Measurements from ENCODE around the gene LARP1B. TPM values are rescaled to one million over a fixed set of nuclear protein-coding genes. Genes with fewer than 3 reads are reported as not detected.

LARP1B gene
- total RNA-seq, 2 experiments from 2014 or later, result 8.4 to 8.9 TPM

GRCh38 chr4:128162434-128162833 is 101.3 kb downstream of the LARP1B start:
- no peak for ATAC-seq (ENCODE audit: poor library complexity)

GRCh38 chr4:128163177-128164117 is 102.3 kb downstream of the LARP1B start:
- H3K27me3 Mint-ChIP-seq, result no peaks in the 10 kb centered on the region
- POLR2A ChIA-PET, result no interaction called here
- intact Hi-C loops (cut with DNase I, micrococcal nuclease), result no loop called here

More at GRCh38 chr4:128162434-128162833, 101.3 kb downstream of the LARP1B start:
- TF ChIP-seq, protein P1, sequence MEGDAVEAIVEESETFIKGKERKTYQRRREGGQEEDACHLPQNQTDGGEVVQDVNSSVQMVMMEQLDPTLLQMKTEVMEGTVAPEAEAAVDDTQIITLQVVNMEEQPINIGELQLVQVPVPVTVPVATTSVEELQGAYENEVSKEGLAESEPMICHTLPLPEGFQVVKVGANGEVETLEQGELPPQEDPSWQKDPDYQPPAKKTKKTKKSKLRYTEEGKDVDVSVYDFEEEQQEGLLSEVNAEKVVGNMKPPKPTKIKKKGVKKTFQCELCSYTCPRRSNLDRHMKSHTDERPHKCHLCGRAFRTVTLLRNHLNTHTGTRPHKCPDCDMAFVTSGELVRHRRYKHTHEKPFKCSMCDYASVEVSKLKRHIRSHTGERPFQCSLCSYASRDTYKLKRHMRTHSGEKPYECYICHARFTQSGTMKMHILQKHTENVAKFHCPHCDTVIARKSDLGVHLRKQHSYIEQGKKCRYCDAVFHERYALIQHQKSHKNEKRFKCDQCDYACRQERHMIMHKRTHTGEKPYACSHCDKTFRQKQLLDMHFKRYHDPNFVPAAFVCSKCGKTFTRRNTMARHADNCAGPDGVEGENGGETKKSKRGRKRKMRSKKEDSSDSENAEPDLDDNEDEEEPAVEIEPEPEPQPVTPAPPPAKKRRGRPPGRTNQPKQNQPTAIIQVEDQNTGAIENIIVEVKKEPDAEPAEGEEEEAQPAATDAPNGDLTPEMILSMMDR (IDR thresholded peaks at IDR 0.05), result no peak
- ChIA-PET POLR2A (no interaction called here), CTCF (interaction anchor here (0.6 kb wide), 1 partner anchor 159 kb away, joined by 3 read pairs; no protein-coding TSS in a partner anchor)
- Mint-ChIP-seq H3K4me3 (no peak overlapping the region), H3K9me3 (no peaks in the 10 kb centered on the region), H3K27me3 (no peaks in the 10 kb centered on the region), H3K4me1 (ENCODE audit: low read depth) (no peaks in the 10 kb centered on the region), H3K27ac (no peak overlapping the region), H3K36me3 (ENCODE audit: low read depth) (no peaks in the 10 kb centered on the region)
- H3K4me3 ChIP-seq (ENCODE audit: low read length), result no peak overlapping the region
- H3K27me3 ChIP-seq (ENCODE audit: control insufficient read depth in 1 of 2, insufficient read depth in 2 of 2, low read length in 2 of 2), result no peaks in the 10 kb centered on the region
- no peak overlapping the region for H3K27ac ChIP-seq (ENCODE audit: low read depth in 1 of 2, low read length in 2 of 2)
- no peak for DNase-seq
- intact Hi-C loops (cut with DNase I, micrococcal nuclease), result no loop called here
- no peaks in the 10 kb centered on the region for H3K4me1 ChIP-seq (ENCODE audit: insufficient read depth, low read length)
- no peaks in the 10 kb centered on the region for H3K36me3 ChIP-seq (ENCODE audit: insufficient read depth, low read length)
- no peaks in the 10 kb centered on the region for H3K9me3 ChIP-seq (ENCODE audit: control insufficient read depth in 1 of 2, insufficient read depth in 1 of 2, low read length in 2 of 2)

GRCh38 chr4:128166982-128167381 is 105.9 kb downstream of the LARP1B start:
- Mint-ChIP-seq H3K36me3 (ENCODE audit: low read depth) (no peaks in the 10 kb centered on the region), H3K9me3 (no peaks in the 10 kb centered on the region), H3K27ac (no peak overlapping the region), H3K4me1 (ENCODE audit: low read depth) (no peaks in the 10 kb centered on the region), H3K27me3 (no peaks in the 10 kb centered on the region), H3K4me3 (no peak overlapping the region)
- intact Hi-C loops (cut with DNase I, micrococcal nuclease), result no loop called here
- H3K4me1 ChIP-seq (ENCODE audit: insufficient read depth, low read length), result no peaks in the 10 kb centered on the region
- H3K27ac ChIP-seq (ENCODE audit: low read depth in 1 of 2, low read length in 2 of 2), result no peak overlapping the region
- ChIA-PET POLR2A (no interaction called here), CTCF (no interaction called here)
- H3K9me3 ChIP-seq (ENCODE audit: control insufficient read depth in 1 of 2, insufficient read depth in 1 of 2, low read length in 2 of 2), result no peaks in the 10 kb centered on the region
- DNase-seq, result no peak
- no peaks in the 10 kb centered on the region for H3K27me3 ChIP-seq (ENCODE audit: control insufficient read depth in 1 of 2, insufficient read depth in 2 of 2, low read length in 2 of 2)
- no peaks in the 10 kb centered on the region for H3K36me3 ChIP-seq (ENCODE audit: insufficient read depth, low read length)
- TF ChIP-seq, protein P1 (IDR thresholded peaks at IDR 0.05), result no peak
- ATAC-seq (ENCODE audit: poor library complexity), result no peak
- no peak overlapping the region for H3K4me3 ChIP-seq (ENCODE audit: low read length)

More at GRCh38 chr4:128163177-128164117, 102.3 kb downstream of the LARP1B start:
- Histone ChIP-seq H3K4me1 (ENCODE audit: insufficient read depth, low read length) (no peaks in the 10 kb centered on the region), H3K36me3 (ENCODE audit: insufficient read depth, low read length) (no peaks in the 10 kb centered on the region), H3K27me3 (ENCODE audit: control insufficient read depth in 1 of 2, insufficient read depth in 2 of 2, low read length in 2 of 2) (no peaks in the 10 kb centered on the region), H3K27ac (ENCODE audit: low read depth in 1 of 2, low read length in 2 of 2) (no peak overlapping the region), H3K9me3 (ENCODE audit: control insufficient read depth in 1 of 2, insufficient read depth in 1 of 2, low read length in 2 of 2) (no peaks in the 10 kb centered on the region), H3K4me3 (ENCODE audit: low read length) (no peak overlapping the region)
- H3K36me3 Mint-ChIP-seq (ENCODE audit: low read depth), result no peaks in the 10 kb centered on the region
- CTCF ChIA-PET, result no interaction called here
- TF ChIP-seq, protein P1 (IDR thresholded peaks at IDR 0.05), result no peak
- DNase-seq, result no peak
- no peak for ATAC-seq (ENCODE audit: poor library complexity)
- no peaks in the 10 kb centered on the region for H3K9me3 Mint-ChIP-seq
- H3K4me3 Mint-ChIP-seq, result no peak overlapping the region
- no peaks in the 10 kb centered on the region for H3K4me1 Mint-ChIP-seq (ENCODE audit: low read depth)
- no peak overlapping the region for H3K27ac Mint-ChIP-seq

Measured in CD4-positive, alpha-beta T cell (primary cell).